Neural cell (in vitro differentiated cells): ENCODE data around the gene PRKG1. TPM values are rescaled to one million over a fixed set of nuclear protein-coding genes. Genes with fewer than 3 reads are reported as not detected.

Experiments
- H2AFZ ChIP-seq: fragments of 200-600, 300-800 bp; sonication (generic), shearing (Covaris generic); 2 replicates; pipeline ENCODE4 v1.6.0; 2014; ENCODE audit warnings: low read depth, mild to moderate bottlenecking, antibody characterized with exemption, low read length, moderate library complexity
- H3F3A ChIP-seq: fragments of 200-600 bp; shearing (Covaris generic); 2 replicates; pipeline ENCODE4 v1.6.1; 2016; ENCODE audit warnings: mild to moderate bottlenecking, moderate library complexity, mixed read lengths, antibody characterized with exemption, low read length; ENCODE audit not compliant: insufficient read depth, poor library complexity, severe bottlenecking
- H3K27ac ChIP-seq: fragments of 200-600, 300-800 bp; sonication (generic), shearing (Covaris generic); 2 replicates; pipeline ENCODE4 v1.5.1; 2014; ENCODE audit warnings: mild to moderate bottlenecking, low read length, moderate library complexity
- H3K27me3 ChIP-seq: fragments of 300-800, 200-600 bp; sonication (generic), shearing (Covaris generic); 2 replicates; pipeline ENCODE4 v1.6.0; 2014; ENCODE audit warnings: mild to moderate bottlenecking, low read depth, low read length, moderate library complexity; ENCODE audit not compliant: insufficient read depth
- H3K36me3 ChIP-seq: fragments of 300-800, 200-600 bp; sonication (generic), shearing (Covaris generic); 2 replicates; pipeline ENCODE4 v1.5.1; 2014; ENCODE audit warnings: mild to moderate bottlenecking, antibody characterized with exemption, low read length, moderate library complexity; ENCODE audit not compliant: insufficient read depth
- H3K4me2 ChIP-seq: fragments of 300-800, 200-600 bp; sonication (generic), shearing (Covaris generic); 2 replicates; pipeline ENCODE4 v1.6.0; 2014; ENCODE audit warnings: mild to moderate bottlenecking, low read length
- H3K4me3 ChIP-seq: fragments of 300-800, 200-600 bp; sonication (generic), shearing (Covaris generic); 2 replicates; pipeline ENCODE4 v1.5.1; 2014; ENCODE audit warnings: mild to moderate bottlenecking, low read length, moderate library complexity
- H3K79me2 ChIP-seq: fragments of 200-600 bp; shearing (Covaris generic); replicated peaks from 2 replicates; pipeline ENCODE4 v1.6.0; 2014; ENCODE audit warnings: mild to moderate bottlenecking, low read length, moderate library complexity; ENCODE audit not compliant: insufficient read depth
- H3K9ac ChIP-seq: fragments of 300-800, 200-600 bp; sonication (generic), shearing (Covaris generic); 2 replicates; pipeline ENCODE4 v1.6.1; 2016; ENCODE audit warnings: mild to moderate bottlenecking, low read length, mixed read lengths
- H3K9me2 ChIP-seq: fragments of 200-600 bp; shearing (Covaris generic); 2 replicates; pipeline ENCODE4 v1.6.1; 2016; ENCODE audit warnings: mild to moderate bottlenecking, low read length, mixed read lengths; ENCODE audit not compliant: insufficient read depth
- H3K9me3 ChIP-seq: fragments of 200-600, 300-800 bp; sonication (generic), shearing (Covaris generic); 2 replicates; pipeline ENCODE4 v1.6.1; 2016; ENCODE audit warnings: mild to moderate bottlenecking, mixed run types, low read length, moderate library complexity, mixed read lengths
- H4K20me1 ChIP-seq: fragments of 200-600 bp; shearing (Covaris generic); 2 replicates; pipeline ENCODE4 v1.6.1; 2016; ENCODE audit warnings: mild to moderate bottlenecking, mixed run types; ENCODE audit not compliant: insufficient read depth
- CTCF ChIP-seq: fragments of 450-650 bp; IDR thresholded peaks from 2 replicates; pipeline ENCODE4 v1.5.1; 2014; ENCODE audit warnings: antibody characterized with exemption, mild to moderate bottlenecking, moderate library complexity; ENCODE audit not compliant: poor library complexity, severe bottlenecking
- EP300 ChIP-seq: fragments of 450-650 bp; conservative IDR thresholded peaks from 2 replicates; pipeline ENCODE4 v1.6.1; 2014; ENCODE audit warnings: antibody characterized with exemption, mild to moderate bottlenecking, moderate library complexity; ENCODE audit not compliant: poor library complexity, severe bottlenecking
- EZH2 ChIP-seq: fragments of 200-600, 300-800 bp; shearing (Covaris generic), sonication (generic); IDR thresholded peaks from 2 replicates; pipeline ENCODE4 v1.6.1; 2014; ENCODE audit warnings: antibody characterized with exemption, low read length, borderline replicate concordance, mild to moderate bottlenecking; ENCODE audit not compliant: insufficient read depth, poor library complexity, severe bottlenecking
- MXI1 ChIP-seq: fragments of 450-650 bp; conservative IDR thresholded peaks from 2 replicates; pipeline ENCODE4 v1.6.1; 2014; ENCODE audit warnings: antibody characterized with exemption, mild to moderate bottlenecking; ENCODE audit not compliant: poor library complexity, severe bottlenecking
- POLR2AphosphoS5 ChIP-seq: IDR thresholded peaks from 2 replicates; pipeline ENCODE4 v1.6.1; 2012
- RAD21 ChIP-seq: fragments of 450-650 bp; conservative IDR thresholded peaks from 2 replicates; pipeline ENCODE4 v1.6.1; 2014; ENCODE audit warnings: antibody characterized with exemption, mild to moderate bottlenecking, moderate library complexity
- SMC3 ChIP-seq: fragments of 450-650 bp; conservative IDR thresholded peaks from 2 replicates; pipeline ENCODE4 v1.6.1; 2014; ENCODE audit warnings: antibody characterized with exemption, mild to moderate bottlenecking, moderate library complexity; ENCODE audit not compliant: poor library complexity
- TAF1 ChIP-seq: IDR thresholded peaks from 2 replicates; pipeline ENCODE4 v1.6.1; 2012; ENCODE audit warnings: low read depth
- polyA plus RNA-seq: library from polyadenylated mRNA; depleted of rRNA; stranded (reverse); fragments of >200 nt; gene quantifications from 2 replicates; pipeline ENCODE4 v1.2.3, GENCODE V29; 2014
- TF ChIP-seq, protein P1 (sequence below): IDR thresholded peaks from 2 replicates; pipeline ENCODE4 v1.6.1; 2012; ENCODE audit warnings: borderline replicate concordance

Gene PRKG1
- polyA plus RNA-seq, 1 donor from 2014 or later, result 2.2 TPM

DNA sequence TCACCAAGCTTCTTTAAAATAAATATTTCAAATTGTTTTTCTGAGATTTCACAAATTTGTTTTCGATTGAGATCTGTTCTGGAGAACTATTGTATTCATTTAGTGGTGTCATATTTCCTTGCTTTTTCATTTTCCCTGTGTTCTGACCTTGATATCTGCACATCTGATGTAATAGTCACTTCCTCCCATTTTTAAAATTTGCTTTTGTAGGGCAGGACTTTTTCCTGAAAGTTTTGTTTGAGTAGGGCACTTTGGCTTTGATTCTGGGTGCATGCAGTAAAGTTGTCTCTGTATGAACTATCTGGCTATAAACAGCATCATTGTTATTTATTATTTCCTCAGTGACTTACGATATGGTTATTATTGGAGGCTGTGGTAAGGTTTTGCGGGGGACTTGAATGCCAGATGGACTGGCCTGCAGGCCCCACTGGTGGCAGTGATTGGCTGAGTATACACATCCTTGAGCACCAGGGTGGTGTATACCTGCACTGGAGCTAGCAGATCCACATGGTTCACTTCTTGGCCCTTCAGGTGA is 541.5 kb downstream of the PRKG1 start:
- H2AFZ ChIP-seq, result no peak overlapping the region
- H3K9me2 ChIP-seq, result no peaks in the 10 kb centered on the region
- no peaks in the 10 kb centered on the region for H3K79me2 ChIP-seq
- H3K9ac ChIP-seq, result no peak overlapping the region
- H3K9me3 ChIP-seq, result no peaks in the 10 kb centered on the region
- no peaks in the 10 kb centered on the region for H3K27me3 ChIP-seq
- H3K27ac ChIP-seq, result no peak overlapping the region
- H3F3A ChIP-seq, result no peaks in the 10 kb centered on the region
- no peak overlapping the region for H3K4me2 ChIP-seq
- H4K20me1 ChIP-seq, result no peaks in the 10 kb centered on the region
- no peak overlapping the region for H3K4me3 ChIP-seq
- TF ChIP-seq EZH2, result no peak
- TF ChIP-seq MXI1, result no peak
- no peak for TF ChIP-seq RAD21
- no peak for TF ChIP-seq EP300
- TF ChIP-seq SMC3, result no peak
- TF ChIP-seq, protein P1, sequence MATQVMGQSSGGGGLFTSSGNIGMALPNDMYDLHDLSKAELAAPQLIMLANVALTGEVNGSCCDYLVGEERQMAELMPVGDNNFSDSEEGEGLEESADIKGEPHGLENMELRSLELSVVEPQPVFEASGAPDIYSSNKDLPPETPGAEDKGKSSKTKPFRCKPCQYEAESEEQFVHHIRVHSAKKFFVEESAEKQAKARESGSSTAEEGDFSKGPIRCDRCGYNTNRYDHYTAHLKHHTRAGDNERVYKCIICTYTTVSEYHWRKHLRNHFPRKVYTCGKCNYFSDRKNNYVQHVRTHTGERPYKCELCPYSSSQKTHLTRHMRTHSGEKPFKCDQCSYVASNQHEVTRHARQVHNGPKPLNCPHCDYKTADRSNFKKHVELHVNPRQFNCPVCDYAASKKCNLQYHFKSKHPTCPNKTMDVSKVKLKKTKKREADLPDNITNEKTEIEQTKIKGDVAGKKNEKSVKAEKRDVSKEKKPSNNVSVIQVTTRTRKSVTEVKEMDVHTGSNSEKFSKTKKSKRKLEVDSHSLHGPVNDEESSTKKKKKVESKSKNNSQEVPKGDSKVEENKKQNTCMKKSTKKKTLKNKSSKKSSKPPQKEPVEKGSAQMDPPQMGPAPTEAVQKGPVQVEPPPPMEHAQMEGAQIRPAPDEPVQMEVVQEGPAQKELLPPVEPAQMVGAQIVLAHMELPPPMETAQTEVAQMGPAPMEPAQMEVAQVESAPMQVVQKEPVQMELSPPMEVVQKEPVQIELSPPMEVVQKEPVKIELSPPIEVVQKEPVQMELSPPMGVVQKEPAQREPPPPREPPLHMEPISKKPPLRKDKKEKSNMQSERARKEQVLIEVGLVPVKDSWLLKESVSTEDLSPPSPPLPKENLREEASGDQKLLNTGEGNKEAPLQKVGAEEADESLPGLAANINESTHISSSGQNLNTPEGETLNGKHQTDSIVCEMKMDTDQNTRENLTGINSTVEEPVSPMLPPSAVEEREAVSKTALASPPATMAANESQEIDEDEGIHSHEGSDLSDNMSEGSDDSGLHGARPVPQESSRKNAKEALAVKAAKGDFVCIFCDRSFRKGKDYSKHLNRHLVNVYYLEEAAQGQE, result no peak
- no peak for TF ChIP-seq CTCF
- TF ChIP-seq TAF1, result no peak
- no peak for TF ChIP-seq POLR2AphosphoS5
- no peaks in the 10 kb centered on the region for H3K36me3 ChIP-seq

GRCh38 chr10:51617576-51618235 is 543.4 kb downstream of the PRKG1 start:
- Histone ChIP-seq H3K9ac (no peak overlapping the region), H3K79me2 (no peaks in the 10 kb centered on the region), H3K9me2 (no peaks in the 10 kb centered on the region), H2AFZ (no peak overlapping the region), H3K4me2 (no peak overlapping the region), H4K20me1 (no peaks in the 10 kb centered on the region), H3K4me3 (no peak overlapping the region), H3K9me3 (no peaks in the 10 kb centered on the region), H3K36me3 (no peaks in the 10 kb centered on the region), H3F3A (no peaks in the 10 kb centered on the region), H3K27ac (no peak overlapping the region), H3K27me3 (no peaks in the 10 kb centered on the region)
- TF ChIP-seq EZH2 (no peak), SMC3 (no peak), RAD21 (no peak), CTCF (no peak), TAF1 (no peak), EP300 (no peak), POLR2AphosphoS5 (no peak), MXI1 (no peak)
- TF ChIP-seq, protein P1, result no peak
